Chondrocyte (in vitro differentiated cells): ENCODE data around the gene TRAF1. TPM values are rescaled to one million over a fixed set of nuclear protein-coding genes. Genes with fewer than 3 reads are reported as not detected.

Experiments used
- DNase-seq: peaks from one replicate; pipeline ENCODE4 v3.0.0; 2021; ENCODE audit warnings: mixed read lengths, low spot score
- H3K27ac Mint-ChIP-seq: one replicate; pipeline ENCODE4 v1.8.0; 2021; ENCODE audit warnings: mild to moderate bottlenecking, moderate library complexity, mixed read lengths; ENCODE audit not compliant: unreplicated experiment
- H3K27me3 Mint-ChIP-seq: 2 replicates; pipeline ENCODE4 v1.8.0; 2021; ENCODE audit warnings: low read depth, mixed read lengths
- H3K36me3 Mint-ChIP-seq: 2 replicates; pipeline ENCODE4 v1.8.0; 2021; ENCODE audit warnings: low read depth, mixed read lengths
- H3K4me1 Mint-ChIP-seq: 2 replicates; pipeline ENCODE4 v1.8.0; 2021; ENCODE audit warnings: low read depth, mild to moderate bottlenecking, mixed read lengths
- H3K4me3 Mint-ChIP-seq: one replicate; pipeline ENCODE4 v1.8.0; 2021; ENCODE audit warnings: mild to moderate bottlenecking, moderate library complexity, mixed read lengths; ENCODE audit not compliant: unreplicated experiment
- H3K9me3 Mint-ChIP-seq: 2 replicates; pipeline ENCODE4 v1.8.0; 2021; ENCODE audit warnings: low read depth, mixed read lengths
- CTCF ChIP-seq: fragments of 200-600 bp; sonication (generic); IDR thresholded peaks from 2 replicates; pipeline ENCODE4 v1.5.0; 2021; ENCODE audit warnings: antibody characterized with exemption, mild to moderate bottlenecking, moderate library complexity
- total RNA-seq: library from RNA; stranded (reverse); gene quantifications from 3 replicates; pipeline ENCODE4 v1.2.1, GENCODE V29; 2021

Gene TRAF1
- total RNA-seq, 1 donor from 2014 or later, result 10.8 TPM

DNA sequence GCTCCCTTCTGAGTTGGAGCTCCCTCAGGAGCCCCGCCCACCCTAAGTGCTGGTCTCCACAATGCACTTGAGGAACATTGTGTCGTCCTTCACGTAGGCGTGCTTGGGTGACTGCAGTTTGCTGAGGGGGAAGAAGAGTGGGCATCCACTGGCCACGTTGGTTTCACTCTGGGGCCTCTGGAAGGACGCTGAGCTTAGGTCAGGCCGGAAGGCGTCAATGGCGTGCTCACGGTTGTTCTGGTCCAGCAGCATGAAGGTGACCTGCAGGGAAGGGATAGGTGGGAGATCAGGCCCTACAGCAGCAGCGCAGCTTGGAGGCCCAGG, 21.7 kb downstream of the TRAF1 start:
- H3K4me1 Mint-ChIP-seq, result peaks cover 5% of the 10 kb centered on the region
- no peaks in the 10 kb centered on the region for H3K27me3 Mint-ChIP-seq
- H3K4me3 Mint-ChIP-seq, result no peak overlapping the region
- H3K27ac Mint-ChIP-seq, result no peak overlapping the region
- DNase-seq, result no peak
- no peaks in the 10 kb centered on the region for H3K9me3 Mint-ChIP-seq
- TF ChIP-seq CTCF, result no peak
- H3K36me3 Mint-ChIP-seq, result peaks cover 29% of the 10 kb centered on the region

- no peak for DNase-seq
- peaks cover 3% of the 10 kb centered on the region for H3K4me1 Mint-ChIP-seq
- no peaks in the 10 kb centered on the region for H3K27me3 Mint-ChIP-seq
- no peak overlapping the region for H3K4me3 Mint-ChIP-seq
- H3K27ac Mint-ChIP-seq, result no peak overlapping the region
- peaks cover 29% of the 10 kb centered on the region for H3K36me3 Mint-ChIP-seq
- TF ChIP-seq CTCF, result no peak
- no peaks in the 10 kb centered on the region for H3K9me3 Mint-ChIP-seq
Observed at GRCh38 chr9:120904061-120904977, 22.3 kb downstream of the TRAF1 start.

- Mint-ChIP-seq H3K27ac (no peak overlapping the region), H3K27me3 (no peaks in the 10 kb centered on the region), H3K4me1 (peaks cover 8% of the 10 kb centered on the region), H3K4me3 (no peak overlapping the region), H3K9me3 (no peaks in the 10 kb centered on the region), H3K36me3 (peaks cover 26% of the 10 kb centered on the region)
- DNase-seq, result no peak
- no peak for TF ChIP-seq CTCF
Observed at GRCh38 chr9:120902569-120903535, 23.7 kb downstream of the TRAF1 start.

- Mint-ChIP-seq H3K36me3 (peaks cover 20% of the 10 kb centered on the region), H3K9me3 (no peaks in the 10 kb centered on the region), H3K4me1 (peaks cover 15% of the 10 kb centered on the region), H3K27me3 (no peaks in the 10 kb centered on the region), H3K27ac (no peak overlapping the region), H3K4me3 (no peak overlapping the region)
- no peak for DNase-seq
- TF ChIP-seq CTCF, result no peak
Observed at GRCh38 chr9:120901755-120902568, 24.6 kb downstream of the TRAF1 start.
